NOMO-1 (cell line): ENCODE measurements around the gene NFIA.

Experiments used
- DNase-seq, 2 experiments: peaks; one replicate each; lab custom pipeline; 2025; ENCODE audit not compliant: unreplicated experiment in 2 of 2; lab: John Stamatoyannopoulos, UW

The NFIA gene

GRCh38 chr1:61098906-61099437, 16.6 kb downstream of the NFIA start:
- DNase-seq = no peak

GRCh38 chr1:61100578-61100977, 18.2 kb downstream of the NFIA start:
- no peak for DNase-seq

GRCh38 chr1:61101536-61101935, 19.2 kb downstream of the NFIA start:
- DNase-seq = no peak

GRCh38 chr1:61102041-61102440, 19.7 kb downstream of the NFIA start:
- no peak for DNase-seq

- no peak for DNase-seq
Measured at GRCh38 chr1:61102621-61103020, 20.3 kb downstream of the NFIA start.

DNA sequence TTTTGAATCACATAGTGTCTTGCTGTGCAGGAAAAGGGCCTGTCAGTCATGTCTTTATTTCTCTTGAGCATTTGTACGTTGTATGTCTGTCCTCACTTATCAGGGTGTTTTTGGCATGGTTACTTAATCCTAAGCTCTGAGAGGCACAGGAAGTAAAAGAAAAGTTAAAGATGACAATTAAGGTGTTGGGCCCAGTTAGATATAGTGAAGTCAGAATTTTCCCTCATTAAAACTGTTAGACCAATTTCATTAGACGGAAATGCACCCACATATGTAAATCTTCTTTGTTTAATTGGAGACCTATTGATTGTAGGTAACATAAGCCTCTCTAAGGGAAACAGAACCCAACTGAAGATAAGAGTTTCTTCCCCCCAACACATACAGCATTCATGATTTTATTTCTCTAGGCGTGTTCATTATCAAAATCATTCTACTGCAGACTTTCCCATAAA, 21.9 kb downstream of the NFIA start:
- DNase-seq = no peak

DNA sequence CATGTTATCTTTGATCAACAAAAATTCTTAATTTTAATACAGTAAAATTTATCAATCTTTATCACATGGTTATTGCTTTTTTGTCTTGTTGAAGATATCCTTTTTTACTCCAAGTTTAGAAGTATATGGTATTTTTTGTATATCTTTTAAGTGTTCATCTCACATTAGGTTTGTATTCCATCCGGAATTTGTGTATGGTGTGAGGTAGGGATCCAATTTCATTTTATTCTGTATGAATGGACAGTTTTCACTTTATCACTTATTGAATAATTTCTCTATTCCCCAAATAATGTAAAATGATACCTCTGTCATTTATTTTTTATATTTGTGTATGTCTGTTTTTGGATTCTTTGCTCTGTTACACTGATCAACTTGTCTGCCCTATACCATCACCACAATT, 25.3 kb downstream of the NFIA start:
- no peak for DNase-seq

- no peak for DNase-seq
Measured at GRCh38 chr1:61109158-61109557, 26.8 kb downstream of the NFIA start.

- DNase-seq = no peak
Measured at GRCh38 chr1:61109910-61110309, 27.5 kb downstream of the NFIA start.

GRCh38 chr1:61110554-61110953, 28.2 kb downstream of the NFIA start:
- DNase-seq = no peak

- DNase-seq = no peak
Measured at GRCh38 chr1:61111084-61112004, 29.0 kb downstream of the NFIA start.

DNA sequence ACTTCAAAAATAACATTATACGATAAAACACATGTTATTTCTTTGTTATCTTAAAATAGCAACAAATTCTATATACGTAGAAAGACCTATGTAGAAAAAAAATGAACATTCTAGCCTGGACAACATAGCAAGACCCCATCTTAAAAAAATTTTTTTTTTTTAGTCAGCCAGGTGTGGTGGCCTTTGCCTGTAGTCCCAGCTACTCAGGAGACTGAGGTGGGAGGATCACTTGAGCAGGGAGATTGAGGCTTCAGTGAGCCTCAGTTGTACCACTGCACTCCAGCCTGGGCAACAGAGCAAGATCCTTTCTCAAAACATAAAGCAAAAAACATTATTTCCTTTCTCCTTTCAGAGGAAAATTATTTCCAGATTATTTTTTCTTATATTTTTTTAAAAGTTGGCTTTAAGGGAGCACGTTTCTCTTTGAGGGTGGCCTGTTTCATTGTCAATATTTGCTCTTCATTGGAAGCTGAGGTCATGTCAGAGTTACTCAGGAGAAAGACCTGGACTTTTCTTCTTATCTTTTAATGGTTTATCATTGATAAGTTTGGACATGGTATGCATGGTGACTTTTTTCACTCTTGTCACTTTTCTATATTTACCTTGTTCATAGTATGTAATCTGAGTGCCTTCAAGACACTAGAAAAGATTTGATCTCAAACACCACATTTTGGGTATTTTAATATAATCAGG, 32.0 kb downstream of the NFIA start:
- DNase-seq = no peak

GRCh38 chr1:61115436-61115835, 33.1 kb downstream of the NFIA start:
- no peak for DNase-seq

- DNase-seq = no peak
Measured at GRCh38 chr1:61116421-61116820, 34.1 kb downstream of the NFIA start.

DNA sequence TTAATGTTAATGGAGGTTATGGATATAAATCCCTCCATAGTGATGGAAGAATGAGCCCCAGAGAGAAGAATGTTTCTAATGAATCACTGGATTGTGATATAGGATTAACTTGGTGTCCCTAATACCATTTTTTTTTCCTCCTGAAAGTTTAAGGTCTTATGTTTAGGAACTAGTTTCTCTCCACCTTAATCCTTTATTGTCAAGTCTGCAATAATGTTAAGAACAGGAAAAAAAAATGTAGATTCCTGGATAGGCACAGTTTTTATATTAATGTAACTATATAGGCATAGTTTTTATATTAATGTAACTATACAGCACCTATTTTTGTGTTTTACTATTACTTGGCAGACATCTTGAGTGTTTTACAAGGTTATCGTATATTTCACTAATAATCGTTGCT, 34.9 kb downstream of the NFIA start:
- DNase-seq = no peak

- no peak for DNase-seq
Measured at GRCh38 chr1:61119085-61119484, 36.7 kb downstream of the NFIA start.

DNA sequence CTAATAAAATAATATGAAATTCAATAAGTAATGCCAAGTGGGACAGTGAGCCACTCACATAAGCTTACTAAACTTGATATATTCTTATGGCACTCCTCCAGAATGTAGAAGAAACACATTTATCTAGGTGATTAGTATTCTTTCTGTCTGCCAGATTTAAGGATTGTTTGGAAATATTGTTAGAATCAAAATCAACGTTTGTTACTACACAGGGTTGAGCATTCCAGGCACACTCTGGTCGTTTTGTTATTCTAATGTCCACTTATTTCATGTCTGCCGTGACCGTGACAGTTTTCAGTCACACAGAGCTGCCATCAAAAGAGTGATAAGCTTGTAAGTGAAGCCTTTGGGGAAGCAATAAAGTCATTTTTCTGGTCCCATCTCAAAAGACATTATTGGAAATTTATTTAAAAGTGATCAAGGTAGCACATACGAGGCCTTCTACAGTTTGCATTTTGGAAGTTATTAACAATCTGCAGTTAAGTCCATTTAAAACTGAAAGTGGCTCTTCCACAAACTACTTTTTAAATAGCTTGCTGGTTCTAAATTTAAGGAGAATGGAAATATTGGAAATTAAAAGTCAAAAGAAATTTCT, 38.0 kb downstream of the NFIA start:
- no peak for DNase-seq

DNA sequence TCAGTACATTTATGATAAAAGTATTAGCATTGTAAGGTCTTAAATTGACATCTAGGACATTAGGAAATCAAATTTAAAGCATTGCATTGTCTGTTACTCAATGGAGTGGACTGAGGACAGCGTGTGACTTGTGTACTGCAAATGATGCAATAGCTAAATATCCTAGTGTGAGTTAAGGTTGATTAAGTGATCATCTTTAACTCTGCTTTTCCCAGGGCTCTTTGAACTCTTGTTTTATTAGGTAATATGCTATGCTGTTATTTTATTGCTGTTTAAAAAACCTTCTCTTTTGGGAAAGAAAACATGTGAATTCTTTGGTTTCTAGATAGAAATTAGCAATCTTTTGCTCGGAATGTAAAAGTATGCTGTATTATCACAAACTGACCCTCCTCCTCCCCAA, 38.6 kb downstream of the NFIA start:
- peak in 1 of 2 experiments; percentile 26 for DNase-seq

DNA sequence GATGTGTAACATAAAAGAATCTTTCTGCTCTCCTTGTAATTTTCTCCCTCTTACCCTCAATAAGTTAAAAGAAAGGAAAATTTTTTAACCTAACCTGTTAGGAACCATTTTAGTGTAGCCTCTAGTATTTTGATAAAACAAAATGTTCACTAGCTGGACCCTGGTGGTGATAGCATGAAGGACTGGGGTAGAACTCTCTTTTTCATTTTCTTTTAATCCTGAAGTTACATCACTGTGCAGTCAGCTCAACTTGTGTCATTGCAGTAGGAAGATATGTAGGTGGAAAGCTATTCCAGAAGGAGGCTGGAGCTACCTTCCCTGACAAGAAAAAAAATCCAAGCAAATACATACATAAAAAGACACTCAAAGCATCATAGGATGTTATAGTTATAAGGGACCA, 39.3 kb downstream of the NFIA start:
- DNase-seq = no peak

- DNase-seq = no peak
Measured at GRCh38 chr1:61122389-61122788, 40.0 kb downstream of the NFIA start.

GRCh38 chr1:61123326-61123725, 41.0 kb downstream of the NFIA start:
- DNase-seq = no peak
